Naive B cell (primary cell): Measurements from ENCODE around the gene ATP6V0D1. TPM values are rescaled to one million over a fixed set of nuclear protein-coding genes. Genes with fewer than 3 reads are reported as not detected.

ENCODE experiments used
- ATAC-seq, 2 donors: fragments of 150-1000 bp; cut with Tn5 transposase; 2 replicates each; pipeline ENCODE4 v1.10.0; 2021; ENCODE audit warnings: low read depth in 2 of 2, mild to moderate bottlenecking in 2 of 2, moderate library complexity in 2 of 2
- DNase-seq: peaks from one replicate; pipeline ENCODE4 v3.0.0; 2022
- H3K27ac Mint-ChIP-seq, 6 donors: one replicate each; pipeline ENCODE4 v1.8.0; 2020 to 2022; ENCODE audit warnings: mild to moderate bottlenecking in 6 of 6, mixed read lengths in 6 of 6, moderate library complexity in 5 of 6, inconsistent platforms in 2 of 6
- H3K27me3 Mint-ChIP-seq, 3 donors: one replicate each; pipeline ENCODE4 v1.8.0; 2021 to 2022; ENCODE audit warnings: mixed read lengths in 3 of 3, mild to moderate bottlenecking in 1 of 3
- H3K36me3 Mint-ChIP-seq, 2 donors: one replicate each; pipeline ENCODE4 v1.8.0; 2020 to 2022; ENCODE audit warnings: mixed read lengths in 2 of 2, inconsistent platforms in 1 of 2, mild to moderate bottlenecking in 1 of 2
- H3K4me1 Mint-ChIP-seq, 3 donors: one replicate each; pipeline ENCODE4 v1.8.0; 2020 to 2022; ENCODE audit warnings: mixed read lengths in 3 of 3, inconsistent platforms in 1 of 3, mild to moderate bottlenecking in 1 of 3, moderate library complexity in 1 of 3
- H3K4me3 Mint-ChIP-seq, 8 donors: one replicate each; pipeline ENCODE4 v1.8.0; 2020 to 2022; ENCODE audit warnings: mild to moderate bottlenecking in 8 of 8, mixed read lengths in 8 of 8, moderate library complexity in 8 of 8, inconsistent platforms in 2 of 8
- H3K9me3 Mint-ChIP-seq, 7 donors: one replicate each; pipeline ENCODE4 v1.8.0; 2020 to 2022; ENCODE audit warnings: mixed read lengths in 7 of 7, mild to moderate bottlenecking in 5 of 7, inconsistent platforms in 2 of 7, moderate library complexity in 1 of 7
- polyA plus RNA-seq, 6 donors: library from polyadenylated mRNA; unstranded; fragments of 300-500 nt; fragmentation: Illumina TruSeq; gene quantifications; one replicate each; pipeline ENCODE4 v1.2.3, GENCODE V29; 2021; ENCODE audit warnings: low read depth in 6 of 6

Gene ATP6V0D1
- polyA plus RNA-seq, 6 donors from 2014 or later = 136 to 255 (median 157) TPM

DNA sequence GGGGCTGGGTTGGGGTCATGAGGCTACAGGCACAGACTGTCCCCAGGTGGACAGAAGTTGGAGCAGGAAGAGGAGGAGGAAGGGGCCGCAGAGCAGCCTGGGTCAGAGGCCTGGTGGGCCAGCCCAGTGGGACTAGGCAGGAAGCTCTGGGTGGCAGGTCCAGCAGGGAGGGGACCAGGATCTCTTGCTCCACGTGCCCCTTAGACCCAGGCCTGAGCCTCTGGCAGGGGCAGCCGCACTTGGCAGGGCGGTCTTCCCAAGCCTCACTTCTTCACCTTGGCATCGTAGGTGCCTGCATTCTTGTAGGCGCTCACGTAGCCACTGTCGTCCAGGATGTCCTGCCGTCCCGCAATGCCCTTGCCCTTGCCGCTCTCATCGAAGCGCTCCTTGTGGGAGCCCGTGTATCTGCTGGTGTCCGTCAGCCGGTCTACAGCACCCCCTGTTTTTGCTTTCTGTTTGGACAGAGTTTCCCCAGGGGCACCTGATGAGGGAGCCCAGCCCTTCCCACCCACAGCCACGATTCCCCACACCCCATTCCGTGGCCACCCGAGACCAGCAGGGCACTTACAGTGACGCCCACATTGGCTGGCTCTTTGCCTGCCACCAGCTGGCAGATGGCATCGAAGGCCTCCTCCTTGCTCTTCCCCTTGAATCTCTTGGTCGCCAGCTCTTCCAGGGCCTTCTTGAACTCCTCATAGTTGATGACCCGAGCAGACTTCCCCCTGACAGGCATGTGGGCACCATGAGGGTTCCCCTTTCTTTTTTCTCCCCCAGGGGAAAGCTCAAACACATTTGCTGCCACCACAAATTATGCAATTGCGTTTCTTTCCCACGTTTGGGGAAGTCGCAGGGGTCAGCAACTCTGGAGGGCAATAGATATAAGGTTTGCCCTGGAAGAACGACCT is 90.8 kb downstream of the ATP6V0D1 start:
- H3K9me3 Mint-ChIP-seq = no peaks in the 10 kb centered on the region
- H3K27me3 Mint-ChIP-seq = peaks cover 13 to 48% (median 33%) of the 10 kb centered on the region in 3 donors
- peak overlapping the region in 3 of 8 donors; percentile 10 to 67 (median 31) for H3K4me3 Mint-ChIP-seq
- peak overlapping the region in 4 of 6 donors; percentile 64 to 95 (median 74) for H3K27ac Mint-ChIP-seq
- DNase-seq = no peak
- peaks cover 22 to 34% (median 33%) of the 10 kb centered on the region in 3 donors for H3K4me1 Mint-ChIP-seq
- ATAC-seq = peak; percentile 25 to 28
- no peaks in the 10 kb centered on the region for H3K36me3 Mint-ChIP-seq

DNA sequence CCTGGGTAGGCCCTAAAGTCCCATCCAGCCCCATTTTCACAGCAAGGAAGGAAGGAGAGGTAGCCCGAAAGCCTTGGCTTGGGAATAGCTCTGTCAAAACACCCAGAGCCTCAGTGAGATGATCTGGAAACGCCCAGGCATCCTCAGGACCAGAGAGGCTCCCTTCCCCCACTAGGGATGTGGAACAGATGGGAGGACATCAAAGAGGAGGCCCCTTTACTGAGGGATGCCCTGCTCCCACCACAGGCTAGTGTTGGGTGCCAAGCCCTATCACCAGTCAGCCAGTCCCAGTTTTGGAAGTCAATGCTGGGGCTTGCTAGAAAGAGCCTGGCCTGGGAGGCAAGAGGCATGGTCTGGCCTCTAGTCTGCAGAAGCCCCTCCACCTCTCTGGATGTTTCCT is 92.4 kb downstream of the ATP6V0D1 start:
- no peaks in the 10 kb centered on the region for H3K36me3 Mint-ChIP-seq
- DNase-seq (no peak), ATAC-seq (no peak)
- H3K4me1 Mint-ChIP-seq = peaks cover 15 to 24% (median 21%) of the 10 kb centered on the region in 3 donors
- no peak overlapping the region for H3K4me3 Mint-ChIP-seq
- peaks cover 10 to 32% (median 19%) of the 10 kb centered on the region in 3 donors for H3K27me3 Mint-ChIP-seq
- no peaks in the 10 kb centered on the region for H3K9me3 Mint-ChIP-seq
- peak overlapping the region in 1 of 6 donors; percentile 51 for H3K27ac Mint-ChIP-seq

DNA sequence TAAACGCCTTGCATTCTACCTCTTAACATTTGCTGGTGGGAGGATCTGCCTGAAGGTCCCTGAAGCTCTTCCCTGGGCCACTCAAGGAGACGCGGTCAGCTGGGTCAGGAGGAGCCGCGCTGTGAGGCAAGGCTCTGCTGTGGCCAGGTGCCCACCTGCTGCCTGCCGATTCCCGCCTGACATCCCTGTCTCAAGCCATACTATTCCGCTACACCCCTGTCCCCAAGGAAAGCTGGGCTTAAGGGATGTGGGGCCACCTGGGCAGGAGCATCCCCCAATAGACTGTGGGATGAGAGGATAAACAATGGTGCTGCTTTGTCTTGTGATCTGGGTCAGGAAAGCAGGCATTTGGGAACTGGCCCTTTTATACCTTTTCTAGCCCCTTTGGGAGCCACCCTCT is 92.8 kb downstream of the ATP6V0D1 start:
- Mint-ChIP-seq H3K27me3 (peaks cover 10 to 29% (median 19%) of the 10 kb centered on the region in 3 donors), H3K27ac (peak overlapping the region in 1 of 6 donors; percentile 51), H3K4me1 (peaks cover 15 to 24% (median 19%) of the 10 kb centered on the region in 3 donors), H3K9me3 (no peaks in the 10 kb centered on the region), H3K36me3 (no peaks in the 10 kb centered on the region), H3K4me3 (no peak overlapping the region)
- DNase-seq = no peak
- ATAC-seq = no peak

Other genes starting within 250 kb of the ATP6V0D1 start
- 1 to 10 TPM; 1.4 to 4.8 (median 2.3) TPM for gene FHOD1, start 233.7 kb downstream of the ATP6V0D1 start, polyA plus RNA-seq
- under 1 TPM in 4 of 6 donors, not detected in 2; 0.08 to 0.14 (median 0.10) TPM for gene SLC9A5, start 232.2 kb downstream of the ATP6V0D1 start, polyA plus RNA-seq
- 1 to 10 TPM in 1 of 6 donors, under 1 TPM in 4, not detected in 1; 0.13 to 6.0 (median 0.62) TPM for gene PLEKHG4, start 201.6 kb downstream of the ATP6V0D1 start, polyA plus RNA-seq
- gene KCTD19, start 154.4 kb downstream of the ATP6V0D1 start, polyA plus RNA-seq = under 1 TPM in 1 of 6 donors, not detected in 5; 0.26 TPM
- under 1 TPM in 1 of 6 donors, not detected in 5; 0.48 TPM for gene LRRC36, start 154.3 kb downstream of the ATP6V0D1 start, polyA plus RNA-seq
- gene TPPP3, start 87.7 kb downstream of the ATP6V0D1 start, polyA plus RNA-seq = not detected
- gene ZDHHC1, start 64.7 kb downstream of the ATP6V0D1 start, polyA plus RNA-seq = under 1 TPM in 3 of 6 donors, not detected in 3; 0.17 to 0.23 (median 0.21) TPM
- not detected for gene HSD11B2, start 50.0 kb downstream of the ATP6V0D1 start, polyA plus RNA-seq
- gene AGRP, start 2.4 kb upstream of the ATP6V0D1 start, polyA plus RNA-seq = not detected
- 10 to 100 TPM in 5 of 6 donors, 1 to 10 TPM in 1; 3.4 to 34.5 (median 16.5) TPM for gene RIPOR1, start 47.7 kb upstream of the ATP6V0D1 start, polyA plus RNA-seq
- gene CTCF, start 81.4 kb upstream of the ATP6V0D1 start, polyA plus RNA-seq = 10 to 100 TPM; 40.2 to 93.3 (median 67.8) TPM
- gene CARMIL2, start 164.0 kb upstream of the ATP6V0D1 start, polyA plus RNA-seq = 10 to 100 TPM in 4 of 6 donors, 1 to 10 TPM in 2; 9.4 to 23.2 (median 14.1) TPM
- 10 to 100 TPM; 31.3 to 52.8 (median 35.5) TPM for gene ACD, start 179.1 kb upstream of the ATP6V0D1 start, polyA plus RNA-seq
- 10 to 100 TPM; 12.0 to 23.7 (median 16.1) TPM for gene PARD6A, start 179.8 kb upstream of the ATP6V0D1 start, polyA plus RNA-seq
- 1 to 10 TPM in 5 of 6 donors, not detected in 1; 1.2 to 2.6 (median 2.2) TPM for gene ENKD1, start 185.6 kb upstream of the ATP6V0D1 start, polyA plus RNA-seq
- 10 to 100 TPM; 10.3 to 12.5 (median 11.1) TPM for gene C16orf86, start 185.7 kb upstream of the ATP6V0D1 start, polyA plus RNA-seq
- gene GFOD2, start 238.2 kb upstream of the ATP6V0D1 start, polyA plus RNA-seq = 10 to 100 TPM in 1 of 6 donors, 1 to 10 TPM in 5; 6.5 to 12.9 (median 8.4) TPM